ENCODE data around the gene ITIH5.

ITIH5 gene

GRCh38 chr10:7583626-7584025, 83.1 kb downstream of the ITIH5 start:
- DNase-seq (ENCODE audit: low spot score) = no peak

GRCh38 chr10:7580520-7580919, 86.2 kb downstream of the ITIH5 start:
- no peak for DNase-seq (ENCODE audit: low spot score)

GRCh38 chr10:7579681-7580080, 87.1 kb downstream of the ITIH5 start:
- no peak for DNase-seq (ENCODE audit: low spot score)

GRCh38 chr10:7577579-7577978, 89.2 kb downstream of the ITIH5 start:
- DNase-seq (ENCODE audit: low spot score) = no peak

GRCh38 chr10:7577176-7577575, 89.6 kb downstream of the ITIH5 start:
- DNase-seq (ENCODE audit: low spot score) = no peak

GRCh38 chr10:7576340-7576739, 90.4 kb downstream of the ITIH5 start:
- peak; percentile 40 for DNase-seq (ENCODE audit: low spot score)

- no peak for DNase-seq (ENCODE audit: low spot score)
Measured at GRCh38 chr10:7572391-7572790, 94.4 kb downstream of the ITIH5 start.

GRCh38 chr10:7571981-7572380, 94.8 kb downstream of the ITIH5 start:
- peak; percentile 81 for DNase-seq (ENCODE audit: low spot score)

- no peak for DNase-seq (ENCODE audit: low spot score)
Measured at GRCh38 chr10:7567911-7568620, 98.7 kb downstream of the ITIH5 start.

GRCh38 chr10:7566891-7567290, 99.9 kb downstream of the ITIH5 start:
- no peak for DNase-seq (ENCODE audit: low spot score)

- DNase-seq (ENCODE audit: low spot score) = no peak
Measured at GRCh38 chr10:7565871-7566270, 100.9 kb downstream of the ITIH5 start.

- no peak for DNase-seq (ENCODE audit: low spot score)
Measured at GRCh38 chr10:7563770-7564169, 103.0 kb downstream of the ITIH5 start.

- no peak for DNase-seq (ENCODE audit: low spot score)
Measured at GRCh38 chr10:7563368-7563767, 103.4 kb downstream of the ITIH5 start.

- DNase-seq (ENCODE audit: low spot score) = no peak
Measured at GRCh38 chr10:7561985-7562384, 104.8 kb downstream of the ITIH5 start.

- peak; percentile 89 for DNase-seq (ENCODE audit: low spot score)
Measured at GRCh38 chr10:7561216-7561893, 105.4 kb downstream of the ITIH5 start.

- no peak for DNase-seq (ENCODE audit: low spot score)
Measured at GRCh38 chr10:7560519-7560918, 106.2 kb downstream of the ITIH5 start.

- DNase-seq (ENCODE audit: low spot score) = no peak
Measured at GRCh38 chr10:7559386-7559785, 107.4 kb downstream of the ITIH5 start.

GRCh38 chr10:7558036-7558435, 108.7 kb downstream of the ITIH5 start:
- DNase-seq (ENCODE audit: low spot score) = no peak

GRCh38 chr10:7553531-7553930, 113.2 kb downstream of the ITIH5 start:
- no peak for DNase-seq (ENCODE audit: low spot score)

- DNase-seq (ENCODE audit: low spot score) = no peak
Measured at GRCh38 chr10:7551950-7552716, 114.6 kb downstream of the ITIH5 start.

- no peak for DNase-seq (ENCODE audit: low spot score)
Measured at GRCh38 chr10:7551289-7551688, 115.5 kb downstream of the ITIH5 start.

- DNase-seq (ENCODE audit: low spot score) = no peak
Measured at GRCh38 chr10:7550013-7550412, 116.8 kb downstream of the ITIH5 start.

GRCh38 chr10:7547829-7548228, 118.9 kb downstream of the ITIH5 start:
- no peak for DNase-seq (ENCODE audit: low spot score)

Data from left forelimb (tissue), 1 donor.